NCI-H2081 (cell line): ENCODE data around the gene KRTAP10-6.
"Not testable (repeated sequence)": the region's sequence is repeated elsewhere in the genome, so short reads cannot be mapped to it uniquely, and the experiment has no call there.

Experiments used
- DNase-seq, 2 experiments: peaks; one replicate each; lab custom pipeline; 2025; lab: John Stamatoyannopoulos, UW

Gene KRTAP10-6

DNA sequence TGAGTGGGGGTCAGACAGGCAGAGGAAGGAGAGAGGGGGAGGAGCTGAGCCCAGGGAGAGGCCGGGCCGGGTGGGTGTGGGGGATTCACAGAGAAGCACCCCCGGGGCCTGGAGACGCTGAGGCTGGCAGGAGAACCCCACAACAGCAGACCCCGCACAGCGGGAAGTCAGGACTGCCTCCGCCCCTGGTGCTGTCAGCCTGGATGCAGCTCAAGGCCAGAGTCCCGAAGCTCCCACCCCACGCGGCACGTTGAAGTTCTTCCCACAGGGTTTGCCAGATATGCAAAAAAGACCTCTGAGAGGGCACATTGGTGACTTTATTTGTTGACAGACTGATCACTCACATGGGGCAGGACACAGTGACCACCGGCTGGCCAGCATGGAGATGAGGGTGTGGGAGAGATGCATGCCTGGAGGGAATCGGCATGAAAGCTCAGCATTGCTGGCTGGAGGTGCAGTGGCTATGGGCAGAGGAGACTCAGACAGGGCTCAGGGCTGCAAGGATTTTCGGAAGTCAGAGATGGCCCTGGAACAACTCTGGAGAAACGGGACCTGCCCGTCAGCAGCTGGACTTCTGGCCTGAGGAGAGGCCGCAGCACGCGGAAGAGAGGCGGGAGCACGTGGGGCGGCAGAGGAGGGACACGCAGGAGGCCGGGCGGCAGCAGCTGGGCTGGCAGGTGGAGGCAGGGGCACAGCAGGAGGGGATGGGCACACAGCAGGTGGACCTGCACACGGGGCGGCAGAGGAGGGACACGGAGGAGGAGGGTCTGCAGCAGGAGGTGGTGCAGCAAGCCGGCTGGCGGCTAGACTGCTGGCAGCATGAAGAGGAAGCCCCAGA is 34.6 kb downstream of the KRTAP10-6 start:
- no peak for DNase-seq

- peak; percentile 29 to 68 for DNase-seq
Measured at GRCh38 chr21:44556879-44557278, 35.4 kb downstream of the KRTAP10-6 start.

DNA sequence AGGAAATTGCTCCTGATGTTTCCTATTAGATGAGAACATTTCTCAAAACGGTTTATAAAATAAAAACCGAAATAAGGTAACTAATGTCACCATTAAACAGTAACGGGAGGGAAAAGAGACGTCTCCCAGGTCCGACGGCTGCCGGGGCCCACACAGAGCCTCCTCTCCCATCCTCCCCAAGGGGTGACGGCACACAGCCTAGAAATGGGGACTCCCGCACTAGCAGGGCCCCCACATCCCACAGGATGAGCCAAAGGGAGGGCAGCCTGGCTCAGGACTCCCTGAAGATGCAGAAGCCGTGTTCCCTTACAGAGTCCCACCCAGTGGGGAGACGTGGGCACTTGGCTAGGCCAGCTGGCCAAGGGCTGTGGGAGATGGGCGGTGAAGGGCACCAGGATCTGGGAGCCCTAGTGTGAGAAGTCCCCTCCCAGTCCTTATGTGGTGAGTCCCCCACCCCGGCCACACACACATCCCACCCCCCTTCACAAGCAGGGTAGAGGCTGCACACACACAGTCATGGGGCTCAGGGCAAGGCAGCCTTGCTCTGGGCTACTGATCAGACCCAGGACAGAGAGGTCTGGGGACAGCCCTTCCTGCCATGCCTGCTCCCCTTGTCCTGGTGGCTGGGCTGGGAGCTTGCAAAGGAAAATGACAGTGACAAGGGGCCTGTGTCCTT is 37.0 kb downstream of the KRTAP10-6 start:
- no peak for DNase-seq

- DNase-seq: no peak
Measured at GRCh38 chr21:44552681-44553080, 39.6 kb downstream of the KRTAP10-6 start.

DNA sequence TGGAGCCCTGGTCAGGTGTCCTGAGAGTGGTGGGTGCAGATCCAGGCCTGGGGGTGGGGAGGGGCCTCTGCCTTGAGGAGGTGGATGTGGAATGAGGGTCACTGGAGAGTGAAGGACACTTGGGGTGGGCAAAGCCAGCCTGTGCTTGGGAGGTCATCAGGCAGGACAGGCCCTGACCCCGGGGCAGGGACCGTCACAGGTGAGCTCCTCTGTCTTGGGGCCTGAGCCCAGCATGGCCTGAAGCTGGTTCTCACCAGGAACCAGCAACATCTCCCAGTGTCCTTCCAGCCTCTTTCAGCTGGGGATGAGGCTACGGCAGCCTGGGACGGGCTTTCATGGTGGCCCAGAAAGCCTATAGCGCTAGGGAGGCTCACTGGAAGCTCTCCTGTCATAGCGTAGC is 40.2 kb downstream of the KRTAP10-6 start:
- no peak for DNase-seq

DNA sequence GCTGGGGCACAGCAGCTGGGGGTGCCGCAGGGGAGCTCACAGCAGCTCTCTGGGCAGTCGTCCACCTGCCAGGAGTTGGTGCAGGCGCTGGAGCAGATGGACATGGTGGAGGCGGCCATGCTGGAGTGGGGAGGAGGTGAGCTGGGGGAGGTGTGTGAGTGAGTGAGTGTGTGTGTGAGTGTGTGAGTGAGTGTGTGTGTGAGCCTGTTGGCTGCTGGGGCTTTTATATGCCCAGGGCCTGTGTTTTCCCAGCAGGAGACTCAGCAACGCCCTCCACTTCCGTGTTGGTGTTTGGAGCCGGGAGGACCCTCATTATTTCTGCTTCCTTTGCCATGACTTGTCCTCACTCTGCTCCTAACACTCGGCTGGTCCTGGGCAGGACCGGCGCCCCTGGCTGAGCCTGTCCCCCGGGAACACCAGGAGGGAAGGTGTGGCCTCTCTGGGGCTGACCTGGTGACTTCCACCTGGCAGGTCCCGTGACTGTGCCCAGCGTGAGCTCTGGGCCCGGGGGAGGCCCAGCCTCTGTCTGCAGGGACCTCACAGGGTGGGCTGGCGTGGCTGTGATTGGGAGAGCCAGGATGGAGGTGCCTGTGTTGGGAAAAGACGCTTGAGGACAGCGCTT is 40.9 kb downstream of the KRTAP10-6 start, which contains the start of gene KRTAP10-2:
KRTAP10-2 (minus strand) TSS at position 166 of the 622 bp plus-strand sequence; CDS start at position 119, 47 bp downstream.
- DNase-seq: peak in 1 of 2 experiments; percentile 28

DNA sequence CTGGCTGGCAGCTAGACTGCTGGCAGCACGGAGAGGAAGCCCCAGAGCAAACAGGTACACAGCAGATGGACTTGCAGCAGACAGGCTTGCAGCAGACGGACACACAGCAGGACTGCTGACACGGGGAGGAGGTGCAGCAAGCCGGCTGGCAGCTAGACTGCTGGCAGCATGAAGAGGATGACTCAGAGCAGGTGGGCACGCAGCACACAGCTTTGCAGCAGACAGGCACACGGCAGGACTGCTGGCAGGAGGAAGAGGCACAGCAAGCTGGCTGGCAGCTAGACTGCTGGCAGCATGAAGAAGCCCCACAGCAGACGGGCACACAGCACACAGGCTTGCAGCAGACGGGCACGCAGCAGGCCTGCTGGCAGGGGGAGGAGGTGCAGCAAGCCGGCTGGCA is 41.5 kb downstream of the KRTAP10-6 start:
- DNase-seq: peak in 1 of 2 experiments; percentile 34

GRCh38 chr21:44550285-44550684 is 42.0 kb downstream of the KRTAP10-6 start:
- DNase-seq: not testable (repeated sequence)

GRCh38 chr21:44549525-44550211 is 42.6 kb downstream of the KRTAP10-6 start:
- DNase-seq: no peak

DNA sequence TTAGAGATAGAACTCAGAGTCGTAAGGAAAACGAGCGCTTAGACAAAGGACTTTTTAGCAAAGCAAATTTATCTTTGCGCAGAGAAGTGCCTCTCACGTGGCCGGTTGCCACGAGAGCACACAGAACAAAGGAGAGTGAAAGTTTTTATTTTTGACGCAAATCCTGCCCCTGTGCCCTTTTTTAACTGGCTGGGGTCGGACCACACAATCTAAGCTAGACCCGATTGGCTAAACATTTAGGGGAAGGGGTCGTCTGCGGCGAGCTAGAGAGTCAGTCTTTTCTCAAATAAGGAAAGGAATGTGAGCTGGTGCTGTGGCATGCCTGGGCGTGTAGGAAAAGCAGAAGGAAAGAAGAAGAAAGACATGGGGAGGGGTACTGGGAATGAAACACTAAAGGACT is 43.4 kb downstream of the KRTAP10-6 start:
- DNase-seq: no peak

DNA sequence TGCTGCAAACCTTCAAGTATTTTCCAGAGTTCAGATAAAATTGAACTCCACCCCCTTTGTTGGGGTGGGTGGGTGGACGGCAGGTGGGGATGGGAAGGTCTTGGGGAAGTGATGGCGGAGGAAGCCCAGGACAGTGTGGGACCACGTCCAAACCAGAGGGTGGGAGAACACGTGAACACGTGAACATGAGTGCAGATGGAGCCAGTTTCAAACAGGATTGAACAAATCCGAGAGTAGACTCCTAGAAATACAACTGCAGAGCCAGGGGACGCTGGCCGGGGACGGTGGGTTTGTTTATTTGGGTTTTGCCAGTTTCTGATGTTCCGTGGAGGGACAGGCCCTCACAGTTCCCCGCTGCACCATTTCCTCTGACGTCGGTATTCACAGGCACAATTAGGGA is 43.9 kb downstream of the KRTAP10-6 start:
- no peak for DNase-seq

- DNase-seq: no peak
Measured at GRCh38 chr21:44547656-44548331, 44.5 kb downstream of the KRTAP10-6 start.

- DNase-seq: no peak
Measured at GRCh38 chr21:44544566-44544965, 47.7 kb downstream of the KRTAP10-6 start.

GRCh38 chr21:44542716-44543115 is 49.6 kb downstream of the KRTAP10-6 start:
- DNase-seq: no peak
